WERI-Rb-1 (cell line): ENCODE results near the gene ZNF853.

ENCODE experiments used
- DNase-seq: peaks from one replicate; pipeline ENCODE4 v3.0.0-alpha.2; 2020
- H3K27ac ChIP-seq: fragments of 250-450 bp; sonication (Bioruptor Pico); 2 replicates; pipeline ENCODE4 v1.5.1; 2020; ENCODE audit warnings: mild to moderate bottlenecking, moderate library complexity
- H3K27me3 ChIP-seq: fragments of 250-450 bp; sonication (Bioruptor Pico); 2 replicates; pipeline ENCODE4 v1.5.1; 2021; ENCODE audit warnings: mild to moderate bottlenecking, low read depth, moderate library complexity; ENCODE audit not compliant: insufficient read depth, severe bottlenecking
- H3K36me3 ChIP-seq: fragments of 250-450 bp; sonication (Bioruptor Pico); 2 replicates; pipeline ENCODE4 v1.5.1; 2020; ENCODE audit warnings: mild to moderate bottlenecking, moderate library complexity
- H3K4me3 ChIP-seq: 2 replicates; pipeline ENCODE4 v1.5.1; 2011; ENCODE audit warnings: low read depth, mild to moderate bottlenecking, control low read depth, low read length
- H3K9me3 ChIP-seq: fragments of 250-450 bp; sonication (Bioruptor Pico); 2 replicates; pipeline ENCODE4 v1.5.1; 2021; ENCODE audit warnings: mild to moderate bottlenecking, moderate library complexity; ENCODE audit not compliant: severe bottlenecking
- TF ChIP-seq, protein P1 (sequence below): IDR thresholded peaks from 2 replicates; pipeline ENCODE4 v1.5.1; 2011; ENCODE audit warnings: low read depth, mild to moderate bottlenecking, control low read depth, inconsistent platforms, low read length

ZNF853 gene

GRCh38 chr7:6612819-6613218, 2.6 kb upstream of the ZNF853 start:
- H3K4me3 ChIP-seq: no peak overlapping the region
- no peaks in the 10 kb centered on the region for H3K9me3 ChIP-seq
- H3K36me3 ChIP-seq: peaks cover 15% of the 10 kb centered on the region
- TF ChIP-seq, protein P1, sequence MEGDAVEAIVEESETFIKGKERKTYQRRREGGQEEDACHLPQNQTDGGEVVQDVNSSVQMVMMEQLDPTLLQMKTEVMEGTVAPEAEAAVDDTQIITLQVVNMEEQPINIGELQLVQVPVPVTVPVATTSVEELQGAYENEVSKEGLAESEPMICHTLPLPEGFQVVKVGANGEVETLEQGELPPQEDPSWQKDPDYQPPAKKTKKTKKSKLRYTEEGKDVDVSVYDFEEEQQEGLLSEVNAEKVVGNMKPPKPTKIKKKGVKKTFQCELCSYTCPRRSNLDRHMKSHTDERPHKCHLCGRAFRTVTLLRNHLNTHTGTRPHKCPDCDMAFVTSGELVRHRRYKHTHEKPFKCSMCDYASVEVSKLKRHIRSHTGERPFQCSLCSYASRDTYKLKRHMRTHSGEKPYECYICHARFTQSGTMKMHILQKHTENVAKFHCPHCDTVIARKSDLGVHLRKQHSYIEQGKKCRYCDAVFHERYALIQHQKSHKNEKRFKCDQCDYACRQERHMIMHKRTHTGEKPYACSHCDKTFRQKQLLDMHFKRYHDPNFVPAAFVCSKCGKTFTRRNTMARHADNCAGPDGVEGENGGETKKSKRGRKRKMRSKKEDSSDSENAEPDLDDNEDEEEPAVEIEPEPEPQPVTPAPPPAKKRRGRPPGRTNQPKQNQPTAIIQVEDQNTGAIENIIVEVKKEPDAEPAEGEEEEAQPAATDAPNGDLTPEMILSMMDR: no peak
- H3K27me3 ChIP-seq: no peaks in the 10 kb centered on the region
- no peak for DNase-seq
- no peak overlapping the region for H3K27ac ChIP-seq

GRCh38 chr7:6613706-6614105, 1.7 kb upstream of the ZNF853 start:
- Histone ChIP-seq H3K27ac (peak overlapping the region; percentile 27), H3K27me3 (no peaks in the 10 kb centered on the region), H3K9me3 (no peaks in the 10 kb centered on the region), H3K36me3 (peaks cover 16% of the 10 kb centered on the region), H3K4me3 (no peak overlapping the region)
- DNase-seq: peak; percentile 53
- TF ChIP-seq, protein P1: peak; percentile 13; the same call in 1 of the 2 replicates

GRCh38 chr7:6615723-6616555, 529 bp downstream of the ZNF853 start:
- no peaks in the 10 kb centered on the region for H3K27me3 ChIP-seq
- peak; percentile 52 for DNase-seq
- H3K36me3 ChIP-seq: peaks cover 24% of the 10 kb centered on the region
- H3K4me3 ChIP-seq: peak overlapping the region; percentile 88
- TF ChIP-seq, protein P1: no peak
- H3K9me3 ChIP-seq: no peaks in the 10 kb centered on the region
- peak overlapping the region; percentile 49 for H3K27ac ChIP-seq

DNA sequence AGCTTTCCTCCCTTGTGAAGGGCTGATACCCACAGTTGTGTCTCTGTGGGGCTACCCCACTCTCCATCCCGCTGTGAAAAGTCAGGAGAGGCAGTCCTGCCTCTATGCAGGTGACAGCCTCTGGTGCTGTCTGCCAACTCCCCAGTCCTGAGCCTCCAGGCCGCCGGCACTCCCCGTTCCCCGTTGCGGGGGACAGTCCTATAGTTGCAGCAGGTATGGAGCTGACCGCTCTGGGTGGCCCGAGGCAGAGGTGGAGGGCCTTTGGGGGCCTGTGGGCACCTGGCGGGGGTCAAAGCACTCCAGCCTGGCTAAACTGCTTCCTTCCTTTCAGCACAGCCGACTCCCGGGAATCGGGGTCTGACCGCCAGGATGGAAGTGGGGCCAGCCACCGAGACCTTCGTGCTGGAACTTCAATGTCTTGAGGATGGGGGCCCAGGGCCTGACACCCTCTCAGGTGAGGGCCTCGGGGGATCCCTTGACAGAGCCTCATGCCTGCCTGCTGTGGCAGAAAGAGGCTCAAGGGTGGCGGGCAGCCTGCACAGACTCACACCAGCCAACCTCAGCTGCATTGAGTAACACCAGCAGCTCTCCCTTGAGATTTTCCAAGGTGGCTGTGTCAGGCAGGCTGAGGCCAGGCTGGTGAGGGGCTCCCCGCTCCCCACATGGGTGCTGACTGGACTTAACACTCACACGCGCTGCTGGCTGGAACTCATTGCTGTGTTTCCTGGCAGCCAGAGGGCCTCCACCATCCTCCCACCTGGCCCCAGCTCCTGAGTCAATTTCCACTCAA, 1.6 kb downstream of the ZNF853 start:
- no peaks in the 10 kb centered on the region for H3K9me3 ChIP-seq
- H3K27me3 ChIP-seq: no peaks in the 10 kb centered on the region
- no peak overlapping the region for H3K27ac ChIP-seq
- H3K4me3 ChIP-seq: no peak overlapping the region
- DNase-seq: no peak
- TF ChIP-seq, protein P1: no peak
- peaks cover 35% of the 10 kb centered on the region for H3K36me3 ChIP-seq

DNA sequence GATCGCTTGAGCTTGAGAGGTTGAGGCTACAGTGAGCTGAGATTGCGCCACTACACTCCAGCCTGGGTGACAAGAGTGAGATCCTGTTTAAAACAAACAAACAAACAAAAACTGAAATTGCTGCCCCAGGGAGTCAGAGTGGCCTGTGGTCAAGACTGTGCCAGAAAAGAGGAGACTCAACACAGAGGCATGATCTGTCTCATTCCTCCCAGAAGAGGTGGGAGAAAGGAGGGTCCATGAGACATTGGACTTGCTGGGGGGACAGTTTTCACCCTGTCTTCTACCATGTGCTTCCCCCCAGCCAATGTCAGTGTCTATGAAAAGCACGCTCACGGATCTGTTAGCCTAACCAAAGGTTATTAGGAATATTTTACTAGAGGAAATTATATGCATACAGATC, 3.2 kb downstream of the ZNF853 start:
- H3K9me3 ChIP-seq: no peaks in the 10 kb centered on the region
- H3K36me3 ChIP-seq: peaks cover 46% of the 10 kb centered on the region
- no peak overlapping the region for H3K4me3 ChIP-seq
- no peak overlapping the region for H3K27ac ChIP-seq
- H3K27me3 ChIP-seq: no peaks in the 10 kb centered on the region
- TF ChIP-seq, protein P1: no peak
- no peak for DNase-seq
